Activated CD4-positive, alpha-beta T cell treated with anti-CD3 and anti-CD28 coated beads, Interleukin-10, Interleukin-2, amounts not matched to agents 100 ng/mL and 50 ng/mL, durations not matched to agents 16 hours and 8 hours (primary cell): ENCODE data around the gene NRBP1.

Source experiments
- DNase-seq: peaks from one replicate; pipeline ENCODE4 v3.0.0-alpha.2; 2020

NRBP1 gene

DNA sequence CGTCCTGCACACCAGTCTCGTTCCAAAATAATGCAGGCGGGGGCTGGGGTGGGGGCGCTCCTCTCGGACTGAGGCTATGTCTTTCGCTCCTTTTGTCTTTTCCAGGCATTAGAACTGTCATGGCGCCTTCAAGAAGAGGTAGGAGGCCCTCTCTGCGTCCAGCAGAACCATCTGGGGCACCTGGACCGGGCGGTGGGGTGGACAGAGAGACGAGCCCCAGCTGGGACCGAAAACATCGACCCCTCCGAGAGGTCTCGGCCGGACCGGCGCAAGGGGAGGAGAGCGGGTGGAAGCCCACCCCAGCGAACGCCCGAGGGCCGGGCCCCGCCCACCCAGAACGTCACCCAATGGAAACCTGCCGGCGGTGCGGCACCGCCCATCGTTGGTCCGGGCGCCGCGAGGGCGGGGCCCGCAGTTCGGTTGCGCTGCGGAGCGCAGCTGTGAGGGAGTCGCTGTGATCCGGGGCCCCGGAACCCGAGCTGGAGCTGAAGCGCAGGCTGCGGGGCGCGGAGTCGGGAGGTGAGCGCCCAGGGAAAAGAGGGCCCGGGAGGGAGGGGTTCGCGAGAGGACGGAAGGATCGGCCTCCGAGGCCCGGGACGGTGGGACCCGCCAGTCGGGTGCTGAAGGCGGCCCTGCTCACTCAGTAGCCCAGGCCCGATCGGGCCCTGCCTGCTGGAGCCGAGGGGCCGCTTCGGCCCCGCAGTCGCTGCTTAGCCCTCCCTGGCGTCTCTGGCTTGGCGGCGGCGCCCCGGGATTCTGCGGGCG lies at the start of gene NRBP1:
NRBP1 (plus strand) TSS at position 419 of the 765 bp plus-strand sequence. CDS start 4,643 bp downstream, outside the sequence.
- DNase-seq, result peak; percentile 95

DNA sequence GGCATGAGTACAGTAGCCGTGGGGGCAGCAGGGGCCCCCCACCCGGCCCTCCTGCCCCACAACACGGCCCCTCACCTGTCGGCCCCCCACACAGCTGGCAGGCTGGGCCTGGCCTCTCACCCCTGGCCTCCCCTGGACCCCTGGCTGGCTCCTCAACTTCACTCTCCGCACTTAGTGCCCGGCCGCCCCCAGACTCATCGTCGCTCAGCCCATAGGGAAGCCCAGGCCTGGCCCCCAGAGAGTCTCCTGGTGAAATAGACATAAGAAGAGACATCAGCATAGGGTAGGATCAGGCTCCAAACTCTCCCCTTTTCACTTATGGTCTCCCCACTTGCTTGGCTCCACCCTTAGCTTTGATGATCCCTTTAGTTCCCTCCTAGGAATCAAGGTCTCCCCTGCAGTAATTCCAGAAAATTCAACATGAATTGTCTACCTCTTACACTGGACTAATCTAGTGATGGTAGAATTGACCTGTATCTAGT lies 49.6 kb upstream of the NRBP1 start:
- DNase-seq, result no peak

DNA sequence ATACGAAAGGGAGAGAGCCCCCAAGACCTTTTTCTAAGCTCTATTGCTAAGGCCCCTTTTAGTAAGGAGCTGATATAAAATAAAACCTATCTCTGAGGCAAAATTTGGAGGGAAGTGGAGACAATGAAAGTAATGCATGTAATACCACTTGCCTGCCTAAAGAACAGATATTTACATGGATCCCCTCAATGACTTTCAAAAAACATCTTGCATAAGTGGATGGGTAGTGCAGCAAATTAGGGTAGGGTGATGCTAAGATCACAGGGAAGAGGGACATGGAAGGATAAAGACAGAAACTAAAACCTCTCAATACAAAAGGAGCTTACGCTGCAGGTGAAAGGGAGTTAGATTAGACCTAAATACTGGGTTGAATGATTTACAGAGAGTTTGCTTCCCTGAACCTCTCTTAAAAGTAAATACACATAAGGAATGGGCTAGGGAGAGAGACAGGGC lies 49.0 kb upstream of the NRBP1 start:
- no peak for DNase-seq

DNA sequence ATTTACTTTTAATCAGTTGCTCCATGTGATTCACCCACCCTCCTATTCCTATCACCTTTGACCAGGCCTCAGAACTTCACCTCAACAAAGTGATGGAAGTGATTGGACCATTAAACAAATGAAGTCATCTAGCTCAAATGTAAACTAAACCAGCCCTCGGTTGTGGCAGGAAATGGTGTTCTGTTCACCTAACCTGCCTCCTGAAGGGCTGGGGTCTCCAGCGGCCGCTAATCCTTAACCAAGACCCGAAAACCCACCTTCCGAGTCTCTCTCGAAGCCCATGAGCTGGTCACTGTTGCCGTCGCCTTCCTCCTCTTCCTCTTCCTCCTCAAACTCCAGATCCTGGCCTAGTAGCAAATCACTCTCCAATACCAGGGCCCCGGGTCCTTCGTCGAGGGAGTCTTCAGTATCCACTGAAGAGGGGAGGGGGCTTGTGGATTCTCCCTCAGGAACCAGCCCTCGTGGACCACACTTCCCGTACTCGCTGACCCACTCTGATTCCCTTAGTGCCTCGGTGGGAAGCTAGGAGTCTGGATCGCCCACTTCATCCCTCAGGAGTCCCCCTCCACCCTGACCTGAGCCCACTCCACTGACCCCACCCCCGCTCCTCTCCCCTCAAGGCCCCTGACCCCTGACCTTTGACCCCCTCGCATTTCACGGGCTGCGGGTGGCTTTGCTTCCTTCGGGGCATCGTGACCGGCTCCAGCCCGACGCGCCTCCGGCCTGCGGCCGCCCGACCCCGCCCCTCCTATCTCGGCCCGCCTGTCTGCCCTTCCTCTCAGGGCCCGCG lies 48.4 kb upstream of the NRBP1 start:
- peak; percentile 70 for DNase-seq

DNA sequence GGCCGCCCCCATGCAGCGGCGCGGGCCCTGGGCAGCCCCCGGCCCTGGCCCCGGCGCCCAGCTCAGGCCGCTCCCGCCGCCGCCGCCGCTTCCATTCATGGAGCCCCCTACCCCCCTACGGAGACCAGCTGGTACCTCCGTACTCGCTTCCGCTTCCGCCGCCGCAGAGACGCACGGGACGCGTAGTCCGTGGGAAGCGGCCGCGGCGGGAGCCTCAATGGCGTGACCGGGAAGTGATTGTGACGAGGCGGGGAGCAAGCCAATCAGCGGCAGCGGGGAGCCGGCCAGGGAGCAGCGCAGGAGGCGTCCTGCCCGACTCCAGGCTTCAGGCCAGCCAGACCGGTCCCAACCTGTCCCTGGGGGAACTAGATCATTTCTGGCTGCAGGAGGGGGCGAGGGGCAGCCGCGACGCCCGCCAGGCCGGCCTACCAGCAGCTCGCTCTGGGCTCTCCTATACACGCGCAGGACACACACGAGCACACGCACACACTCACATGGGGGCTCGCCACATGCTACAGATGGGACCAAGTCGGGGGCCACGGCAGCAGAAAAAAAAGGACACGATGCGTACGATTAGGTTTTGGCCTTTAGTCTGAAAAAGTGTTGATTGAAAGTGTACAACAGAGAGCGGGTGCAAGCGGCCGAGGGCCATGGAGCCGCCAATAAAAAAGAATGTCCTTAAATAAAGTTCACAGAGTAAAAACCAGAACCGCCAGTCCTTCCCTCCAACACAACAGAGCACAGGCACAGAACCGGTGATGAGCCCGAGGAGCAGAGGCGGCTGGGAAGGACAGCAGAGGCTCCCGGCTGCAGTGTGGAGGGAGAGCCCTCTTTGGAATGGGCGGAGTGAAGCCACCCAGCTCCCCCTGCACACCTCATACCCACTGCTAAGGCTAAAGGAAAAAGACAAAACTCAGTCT lies 47.5 kb upstream of the NRBP1 start, which contains the start of gene ZNF513:
ZNF513 (minus strand) TSS at position 109 of the 920 bp plus-strand sequence. CDS start 208 bp downstream, outside the sequence.
- DNase-seq, result peak; percentile 95

DNA sequence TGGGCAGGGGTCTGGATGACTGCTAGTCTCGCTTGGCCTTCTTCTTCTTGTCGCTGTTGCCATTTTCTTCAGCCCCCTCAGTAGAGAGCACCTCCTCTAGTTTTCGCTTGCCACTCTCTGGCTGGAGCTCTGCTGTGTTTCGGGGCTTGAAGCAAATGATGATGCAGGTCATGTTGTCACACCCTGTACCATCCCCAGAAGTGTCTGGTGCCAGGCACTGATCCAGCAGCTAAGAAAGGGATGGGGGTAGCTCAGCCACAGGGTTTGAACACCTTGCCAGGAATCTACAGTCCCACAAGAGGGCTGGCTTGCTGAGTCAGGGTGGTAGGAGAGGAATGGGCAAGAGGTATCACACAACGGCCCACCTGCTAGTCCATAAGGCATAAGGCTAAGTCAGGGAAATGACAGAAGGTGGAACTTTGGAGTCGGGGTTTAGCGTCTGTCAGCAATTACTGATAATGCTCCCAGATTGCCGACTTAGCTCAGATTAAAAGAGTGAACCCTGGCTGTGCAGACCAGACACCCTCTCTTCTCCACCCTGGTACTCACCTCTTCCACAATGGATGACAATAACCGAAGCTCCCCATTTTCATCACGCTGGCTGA lies 46.8 kb upstream of the NRBP1 start:
- no peak for DNase-seq

DNA sequence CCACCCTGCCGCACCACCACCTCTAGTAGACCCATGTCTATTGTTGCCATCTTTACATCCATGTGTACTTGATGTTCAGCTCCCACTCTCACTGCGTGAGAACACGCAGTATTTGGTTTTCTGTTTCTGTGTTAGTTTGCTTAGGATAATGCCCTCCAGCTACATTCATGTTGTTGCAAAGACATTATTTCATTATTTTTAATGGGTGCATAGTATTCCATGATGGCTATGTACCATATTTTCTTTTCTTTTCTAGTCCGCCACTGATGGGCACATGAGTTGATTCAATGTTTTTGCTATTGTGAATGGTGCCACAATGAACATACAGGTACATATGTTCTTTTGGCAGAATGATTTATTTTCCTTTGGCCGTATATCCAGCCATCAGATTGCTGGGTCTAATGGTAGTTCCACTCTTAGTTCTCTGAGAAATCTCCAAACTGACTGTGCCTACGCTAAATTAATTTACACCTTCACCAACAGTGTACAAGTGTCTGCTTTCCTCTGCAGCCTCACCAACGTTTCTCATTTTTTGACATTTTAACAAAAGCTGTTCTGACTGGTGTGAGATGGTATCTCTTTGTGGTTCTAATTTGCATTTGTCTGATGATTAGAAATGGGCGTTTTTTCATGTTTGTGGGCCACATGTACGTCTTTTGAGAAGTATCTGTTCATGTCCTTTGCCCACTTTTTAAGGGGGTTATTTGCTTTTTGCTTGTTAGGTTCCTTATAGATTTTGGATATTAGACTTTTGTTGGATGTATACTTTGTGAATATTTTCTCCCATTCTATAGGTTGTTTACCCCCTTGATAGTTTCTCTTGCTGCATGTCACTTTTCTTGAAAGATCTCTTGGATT lies 37.4 kb upstream of the NRBP1 start:
- DNase-seq, result peak; percentile 23

DNA sequence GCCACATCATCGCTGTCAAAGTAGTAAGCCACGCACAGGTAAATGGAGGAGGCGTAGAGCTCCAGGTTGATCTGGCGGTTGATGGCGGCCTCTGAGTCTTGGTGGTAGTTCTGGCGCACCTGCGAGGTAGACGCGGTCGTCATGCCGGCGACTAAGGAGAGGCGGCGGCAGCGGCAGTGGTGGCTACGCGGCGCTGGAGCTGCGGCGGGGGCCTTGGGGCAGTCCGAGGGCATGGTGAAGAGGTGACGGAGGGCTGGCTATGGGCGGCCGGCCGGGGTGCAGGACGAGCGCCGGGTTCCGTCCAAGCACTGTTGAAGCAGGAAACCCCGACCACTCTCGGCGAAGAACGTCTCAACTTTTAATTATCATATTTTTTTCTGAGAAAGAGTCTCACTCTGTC lies 35.2 kb upstream of the NRBP1 start:
- no peak for DNase-seq

DNA sequence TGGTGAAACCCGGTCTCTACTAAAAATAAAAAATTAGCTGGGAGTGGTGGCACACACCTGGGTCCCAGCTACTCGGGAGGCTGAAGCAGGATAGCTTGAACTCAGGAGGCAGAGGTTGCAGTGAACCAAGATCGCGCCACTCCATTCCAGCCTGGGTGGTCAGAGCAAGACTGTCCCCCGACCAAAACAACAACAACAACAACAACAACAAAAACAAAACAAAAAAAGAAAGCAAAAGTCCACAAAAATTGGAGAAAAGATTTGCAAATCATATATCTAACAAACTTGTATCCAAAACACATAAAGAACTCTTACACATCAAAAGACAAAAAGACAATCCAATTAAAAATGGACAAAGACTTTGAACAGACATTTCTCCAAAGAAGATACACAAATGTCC lies 29.5 kb upstream of the NRBP1 start:
- no peak for DNase-seq

DNA sequence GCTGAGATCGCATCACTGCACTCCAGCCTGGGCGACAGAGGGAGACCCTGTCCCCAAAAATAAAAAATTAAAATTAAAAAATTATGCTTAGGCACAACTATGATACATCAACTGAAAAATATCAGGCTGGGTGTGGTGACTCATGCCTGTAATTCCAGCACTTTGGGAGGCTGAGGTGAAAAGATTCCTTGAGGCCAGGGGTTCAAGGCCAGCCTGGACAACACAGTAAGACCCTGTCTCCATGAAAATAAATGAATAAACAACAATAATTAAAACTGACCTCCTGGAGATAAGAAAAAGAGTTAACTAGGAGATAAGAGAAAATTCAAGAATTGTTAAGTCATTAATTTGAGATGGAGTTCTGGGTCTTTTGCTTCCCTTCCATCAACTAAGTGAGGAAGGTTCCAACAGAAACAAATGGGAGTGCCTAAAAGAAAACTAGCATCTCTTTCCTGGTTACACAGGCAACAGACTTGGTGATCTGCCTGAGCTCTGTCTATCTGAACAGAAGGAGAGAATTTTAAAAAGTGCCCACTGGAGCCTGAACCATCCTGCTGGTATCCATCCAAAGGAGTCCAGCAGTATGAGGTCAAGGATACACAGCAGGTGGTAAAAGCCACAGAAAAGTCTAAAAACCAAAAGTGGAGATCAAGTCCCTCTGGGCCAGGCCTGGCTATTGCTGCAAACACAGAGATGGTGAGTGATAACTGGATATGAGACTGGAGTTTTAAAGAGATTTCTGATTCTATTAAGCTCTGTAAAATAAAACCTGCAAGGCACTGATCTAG lies 27.9 kb upstream of the NRBP1 start:
- no peak for DNase-seq

DNA sequence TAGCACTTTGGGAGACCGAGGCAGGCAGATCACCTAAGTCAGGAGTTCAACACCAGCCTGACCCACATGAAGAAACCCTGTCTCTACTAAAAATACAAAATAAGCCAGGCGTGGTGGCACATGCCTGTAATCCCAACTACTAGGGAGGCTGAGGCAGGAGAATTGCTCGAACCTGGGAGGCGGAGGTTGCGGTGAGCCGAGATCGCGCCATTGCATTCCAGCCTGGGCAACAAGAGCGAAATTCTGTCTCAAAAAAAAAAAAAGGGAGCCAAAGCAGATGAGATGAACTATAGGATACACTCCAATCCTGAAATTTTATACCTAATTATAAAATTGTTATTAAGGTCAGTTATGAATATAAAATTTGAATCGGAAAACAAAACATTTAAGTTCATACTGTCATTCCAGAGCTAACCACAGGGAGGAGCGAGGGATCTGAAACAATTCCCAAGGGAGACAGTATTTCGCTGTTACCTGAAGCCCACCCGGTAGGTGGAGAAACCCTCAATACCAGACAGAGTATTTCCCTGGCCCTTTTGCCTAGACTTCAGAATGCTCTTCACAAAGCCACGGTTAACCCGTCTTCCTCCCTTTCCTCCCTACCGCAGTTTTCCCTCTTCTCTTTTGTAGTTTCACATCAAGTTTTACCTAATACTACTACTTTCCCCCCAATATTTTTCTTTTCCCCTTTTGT lies 20.5 kb upstream of the NRBP1 start:
- no peak for DNase-seq

DNA sequence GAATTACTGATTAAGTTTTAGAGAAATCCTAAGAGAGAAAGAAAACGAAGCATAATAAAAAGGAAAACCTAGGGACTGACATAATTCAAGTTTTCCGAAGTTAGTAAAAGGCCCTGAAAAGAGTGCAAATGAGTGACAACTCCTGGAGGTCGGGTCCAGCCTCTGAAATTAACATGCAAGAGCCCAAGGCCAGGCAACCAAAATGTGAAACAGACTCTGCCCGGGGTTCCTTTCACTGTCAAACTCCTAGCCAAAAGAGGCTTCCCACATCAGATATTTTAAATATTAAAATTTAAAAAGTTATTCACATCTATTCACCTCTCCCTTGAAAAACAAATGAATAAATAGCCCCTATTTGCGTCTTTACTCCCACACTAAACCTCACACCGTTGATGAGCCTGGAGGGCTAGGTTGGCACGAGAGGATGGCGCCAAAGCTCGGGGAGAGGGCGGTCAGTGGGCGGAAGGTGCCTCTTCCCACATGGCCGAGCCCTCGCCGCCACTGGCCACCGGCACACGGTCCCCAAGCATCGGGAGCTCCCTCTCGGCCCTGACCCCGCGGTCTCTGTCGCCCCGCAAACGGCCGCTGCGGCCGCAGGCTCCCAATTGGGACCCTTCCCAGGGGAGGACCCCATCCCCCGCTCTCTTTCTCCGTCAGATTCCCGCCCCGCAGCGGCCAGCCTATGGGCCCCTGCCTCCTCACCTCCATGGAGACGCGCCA lies 19.7 kb upstream of the NRBP1 start:
- DNase-seq, result peak; percentile 33

DNA sequence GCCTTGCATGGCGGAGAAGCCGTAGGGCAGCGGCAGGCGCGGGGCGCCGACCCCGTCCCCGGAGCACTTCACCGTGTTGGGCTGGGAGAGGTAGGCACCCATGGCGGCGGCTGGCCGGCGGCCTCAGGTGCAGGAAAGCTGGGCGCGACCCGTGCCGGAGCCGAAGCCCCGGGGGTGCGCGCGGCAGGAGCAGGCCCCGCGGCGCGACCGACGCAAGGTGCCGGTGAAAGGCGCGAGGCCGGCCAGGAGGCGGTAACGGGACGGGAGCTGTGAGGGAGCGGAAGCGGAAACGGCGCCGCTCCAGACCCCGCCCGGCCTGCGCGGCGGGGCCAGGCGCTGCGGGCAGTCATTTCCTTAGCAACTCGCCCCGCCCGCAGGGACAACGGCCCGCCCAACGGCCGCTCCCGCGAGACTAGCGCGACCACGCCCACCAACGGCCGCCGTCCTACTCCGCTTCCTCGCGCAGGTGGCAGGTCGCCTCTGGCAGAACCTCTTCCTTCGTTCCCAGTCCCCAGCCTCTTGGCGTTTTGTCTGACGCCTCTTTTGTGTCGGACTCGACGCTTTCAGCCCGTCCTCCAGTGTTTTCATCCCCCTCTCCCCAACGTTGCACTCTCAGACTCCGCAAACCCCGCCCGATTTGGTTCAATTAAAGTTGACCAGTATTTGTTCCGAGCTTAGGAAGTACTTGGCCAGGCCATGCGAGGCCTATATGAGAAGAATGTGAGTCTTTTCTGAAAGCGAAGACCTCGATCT lies 18.9 kb upstream of the NRBP1 start, which contains the start of gene PPM1G:
PPM1G (minus strand) TSS at position 271 of the 753 bp plus-strand sequence; CDS start at position 102, 169 bp downstream.
- DNase-seq, result peak; percentile 97

DNA sequence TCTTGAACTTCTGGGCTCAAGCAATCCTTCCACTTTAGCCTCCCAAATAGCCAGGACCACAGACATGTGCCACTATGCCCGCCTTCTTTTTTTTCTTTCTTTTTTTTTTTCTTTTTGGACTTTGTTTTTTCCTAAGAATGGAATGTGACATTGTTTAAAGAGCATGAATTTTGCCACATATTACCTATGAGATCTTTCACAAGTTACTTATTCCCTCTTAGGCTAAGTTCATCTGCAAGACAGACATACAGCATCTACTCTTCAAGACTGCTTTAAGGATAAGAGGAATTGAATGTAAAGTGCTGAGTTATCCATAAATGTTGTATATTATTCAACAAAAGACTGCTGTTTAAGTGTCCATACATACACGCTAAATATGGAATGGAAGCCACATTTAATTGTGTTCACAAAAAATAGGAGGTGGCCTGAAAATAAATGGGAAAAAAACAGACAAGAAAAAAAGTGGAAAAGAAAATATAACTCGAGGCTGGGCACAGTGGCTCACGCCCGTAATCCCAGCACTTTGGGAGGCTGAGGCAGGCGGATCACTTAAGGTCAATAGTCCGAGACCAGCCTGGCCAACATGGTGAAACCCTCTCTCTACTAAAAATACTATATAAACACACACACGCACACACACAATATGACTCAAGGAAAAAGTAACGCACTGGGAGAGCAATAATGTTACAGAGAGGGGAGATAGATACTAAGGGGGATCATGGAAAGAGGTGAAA lies 15.8 kb upstream of the NRBP1 start:
- no peak for DNase-seq

DNA sequence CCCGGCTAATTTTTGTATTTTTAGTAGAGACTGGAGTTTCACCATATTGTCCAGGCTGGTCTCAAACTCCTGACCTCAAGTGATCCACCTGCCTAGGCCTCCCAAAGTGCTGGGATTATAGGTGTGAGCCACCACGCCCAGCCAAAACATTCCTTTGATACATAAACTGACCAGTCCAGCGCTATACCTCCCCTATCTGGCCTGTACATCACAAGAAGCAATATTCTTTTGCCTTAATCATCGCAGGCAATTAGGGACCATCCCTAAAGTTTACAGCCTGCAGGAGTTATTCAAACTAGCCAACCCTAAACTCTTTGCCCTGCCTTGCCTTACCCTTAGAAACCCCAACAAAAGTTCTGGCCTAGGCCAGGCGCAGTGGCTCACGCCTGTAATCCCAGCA lies 12.3 kb upstream of the NRBP1 start:
- DNase-seq, result no peak

DNA sequence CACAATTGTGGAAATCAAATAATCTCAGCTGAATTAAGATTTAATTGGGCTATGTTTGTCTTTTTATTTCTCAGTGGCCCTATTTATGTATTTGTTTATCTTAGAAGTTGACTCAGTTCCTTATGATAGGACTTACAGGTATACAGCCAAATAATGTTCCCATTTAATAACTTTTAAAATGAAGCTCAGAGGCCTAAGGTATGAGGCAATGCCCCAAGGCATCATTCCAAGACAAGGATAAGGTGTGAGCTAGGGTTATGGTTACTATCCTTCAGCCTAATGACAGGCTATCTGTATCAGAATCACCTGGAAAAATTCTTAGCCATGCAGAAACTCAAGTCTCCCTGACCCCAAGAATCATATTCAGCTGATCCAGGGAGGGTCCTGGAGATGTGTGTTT lies 7.4 kb upstream of the NRBP1 start:
- no peak for DNase-seq

DNA sequence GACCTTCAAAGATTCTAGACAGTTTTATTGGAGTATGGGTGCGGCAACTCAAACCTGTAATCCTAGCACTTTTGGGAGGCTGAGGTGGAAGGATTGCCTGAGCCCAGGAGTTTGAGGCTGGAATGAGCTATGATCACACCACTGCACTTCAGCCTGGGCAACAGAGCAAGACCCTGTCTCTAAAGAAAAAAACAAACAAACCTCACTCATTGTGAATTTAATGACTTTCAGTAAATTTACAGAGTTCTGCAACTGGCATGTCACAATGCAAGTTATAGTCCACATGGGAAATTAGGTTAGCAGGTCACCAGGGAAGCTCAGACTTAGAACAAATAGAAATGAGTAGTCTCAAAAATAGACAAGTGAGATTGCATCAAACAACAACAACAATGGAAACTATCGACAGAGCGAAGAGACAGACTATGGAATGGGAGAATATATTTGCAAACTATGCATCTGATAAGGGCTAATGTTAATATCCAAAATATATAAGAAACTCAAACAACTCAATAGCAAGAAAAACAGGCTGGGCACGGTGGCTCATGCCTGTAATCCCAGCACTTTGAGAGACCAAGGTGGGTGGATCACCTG lies 6.7 kb upstream of the NRBP1 start:
- no peak for DNase-seq
